Measurements from ENCODE around the gene FOXN1.

FOXN1 gene

GRCh38 chr17:28477928-28478327 lies 28.2 kb upstream of the FOXN1 start:
- no peak for DNase-seq (ENCODE audit: low spot score)

GRCh38 chr17:28478712-28479615 lies 27.2 kb upstream of the FOXN1 start:
- no peak for DNase-seq (ENCODE audit: low spot score)

GRCh38 chr17:28480278-28480677 lies 25.9 kb upstream of the FOXN1 start:
- no peak for DNase-seq (ENCODE audit: low spot score)

GRCh38 chr17:28480799-28481571 lies 25.2 kb upstream of the FOXN1 start:
- no peak for DNase-seq (ENCODE audit: low spot score)

- no peak for DNase-seq (ENCODE audit: low spot score)
Measured at GRCh38 chr17:28482551-28483199, 23.5 kb upstream of the FOXN1 start.

- no peak for DNase-seq (ENCODE audit: low spot score)
Measured at GRCh38 chr17:28484296-28484695, 21.9 kb upstream of the FOXN1 start.

- no peak for DNase-seq (ENCODE audit: low spot score)
Measured at GRCh38 chr17:28485049-28485448, 21.1 kb upstream of the FOXN1 start.

- no peak for DNase-seq (ENCODE audit: low spot score)
Measured at GRCh38 chr17:28487881-28488532, 18.1 kb upstream of the FOXN1 start.

GRCh38 chr17:28488533-28489276 lies 17.4 kb upstream of the FOXN1 start:
- no peak for DNase-seq (ENCODE audit: low spot score)

GRCh38 chr17:28491286-28491685 lies 14.9 kb upstream of the FOXN1 start:
- DNase-seq (ENCODE audit: low spot score): no peak

GRCh38 chr17:28491860-28492259 lies 14.3 kb upstream of the FOXN1 start:
- DNase-seq (ENCODE audit: low spot score): no peak

- DNase-seq (ENCODE audit: low spot score): no peak
Measured at GRCh38 chr17:28492352-28493310, 13.5 kb upstream of the FOXN1 start.

GRCh38 chr17:28493460-28493859 lies 12.7 kb upstream of the FOXN1 start:
- no peak for DNase-seq (ENCODE audit: low spot score)

- DNase-seq (ENCODE audit: low spot score): peak; percentile 65
Measured at GRCh38 chr17:28494445-28495188, 11.5 kb upstream of the FOXN1 start.

- no peak for DNase-seq (ENCODE audit: low spot score)
Measured at GRCh38 chr17:28495635-28496034, 10.5 kb upstream of the FOXN1 start.

- no peak for DNase-seq (ENCODE audit: low spot score)
Measured at GRCh38 chr17:28497931-28498330, 8.2 kb upstream of the FOXN1 start.

- DNase-seq (ENCODE audit: low spot score): no peak
Measured at GRCh38 chr17:28498652-28499363, 7.3 kb upstream of the FOXN1 start.

GRCh38 chr17:28499364-28499664 lies 6.8 kb upstream of the FOXN1 start:
- no peak for DNase-seq (ENCODE audit: low spot score)

Data from hematopoietic multipotent progenitor cell treated with erythropoietin and hydrocortisone succinate and interleukin-3 and kit ligand, for 17 days (in vitro differentiated cells).